GM18951 (cell line): Measurements from ENCODE around the gene INTS15.

ENCODE experiments used
- POLR2A ChIP-seq: IDR thresholded peaks from 4 replicates; pipeline ENCODE4 v1.6.1; 2011; ENCODE audit warnings: mild to moderate bottlenecking; ENCODE audit not compliant: insufficient read length, insufficient read depth; ENCODE audit errors: extremely low read depth
- in situ Hi-C: fragments of 300-500 bp; cut with MboI; formaldehyde crosslinking; loops from one replicate; pipeline ENCODE4 v1.12.0; 2022; ENCODE audit warnings: low sequenced_read_pairs, mixed read lengths, inconsistent platforms; ENCODE audit not compliant: unreplicated experiment

The INTS15 gene

GRCh38 chr7:6590645-6591110 is 857 bp downstream of the INTS15 start:
- in situ Hi-C loops = no loop called here
- TF ChIP-seq POLR2A = no peak

DNA sequence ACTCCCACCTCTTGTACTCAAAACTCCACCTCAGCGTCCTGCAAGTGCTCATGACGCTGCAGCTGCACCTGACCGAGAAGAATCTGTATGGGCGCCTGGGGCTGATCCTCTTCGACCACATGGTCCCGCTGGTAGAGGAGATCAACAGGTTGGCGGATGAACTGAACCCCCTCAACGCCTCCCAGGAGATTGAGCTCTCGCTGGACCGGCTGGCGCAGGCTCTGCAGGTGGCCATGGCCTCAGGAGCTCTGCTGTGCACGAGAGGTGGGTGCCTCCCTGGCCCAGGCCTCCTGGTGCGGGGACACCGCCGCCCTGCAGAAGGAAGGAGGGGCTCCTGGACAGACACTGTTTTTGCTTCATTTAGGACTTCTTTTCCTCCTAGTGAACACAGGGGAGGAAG is 10.3 kb downstream of the INTS15 start:
- in situ Hi-C loops = no loop called here
- no peak for TF ChIP-seq POLR2A

GRCh38 chr7:6604458-6604857 is 14.6 kb downstream of the INTS15 start:
- no peak for TF ChIP-seq POLR2A
- in situ Hi-C loops = no loop called here

- in situ Hi-C loops = no loop called here
- no peak for TF ChIP-seq POLR2A
Measured at GRCh38 chr7:6606866-6607583, 17.2 kb downstream of the INTS15 start.

GRCh38 chr7:6607651-6608051 is 17.8 kb downstream of the INTS15 start:
- no peak for TF ChIP-seq POLR2A
- in situ Hi-C loops = no loop called here

DNA sequence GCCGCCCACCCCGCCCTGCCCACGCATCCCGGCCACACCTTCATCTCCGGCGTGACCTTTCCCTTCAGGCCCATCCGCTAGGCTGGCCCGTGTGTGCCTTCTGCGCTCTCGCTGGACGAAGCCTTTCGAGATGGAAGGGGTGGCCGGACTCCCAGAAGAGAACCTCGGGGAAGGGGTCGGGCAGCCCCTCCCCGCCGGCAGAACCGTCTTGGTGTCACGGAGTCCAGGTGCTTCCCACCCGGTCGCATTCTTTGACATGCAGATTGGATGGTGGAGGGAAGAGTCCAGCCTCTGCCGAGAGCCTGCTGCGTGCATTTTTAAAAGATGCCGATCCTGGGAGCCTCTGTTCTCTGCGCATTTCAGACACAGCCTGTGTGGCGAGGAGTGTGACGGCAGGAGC is 18.3 kb downstream of the INTS15 start:
- TF ChIP-seq POLR2A = no peak
- in situ Hi-C loops = no loop called here

- in situ Hi-C loops = no loop called here
- no peak for TF ChIP-seq POLR2A
Measured at GRCh38 chr7:6608794-6609193, 19.0 kb downstream of the INTS15 start.

DNA sequence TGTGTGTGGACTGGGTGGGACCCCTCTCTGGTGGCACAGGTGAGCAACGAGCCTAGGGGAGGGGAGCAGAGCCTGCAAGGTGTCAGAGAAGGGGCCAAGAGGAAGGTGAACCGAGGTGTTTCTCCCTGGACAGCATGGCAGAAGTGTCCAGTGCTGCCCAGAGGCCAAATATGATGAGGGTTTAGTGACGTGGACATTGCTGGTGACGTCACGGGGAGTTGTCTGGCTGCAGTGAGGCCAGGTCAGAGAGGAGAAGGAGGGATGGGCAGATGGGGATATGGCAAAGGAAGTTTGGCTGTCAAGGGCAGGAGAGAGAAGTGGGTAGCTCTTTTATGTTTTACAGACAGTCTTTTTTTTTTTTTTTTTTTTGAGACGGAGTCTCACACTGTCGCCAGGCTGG is 23.0 kb downstream of the INTS15 start:
- TF ChIP-seq POLR2A = no peak
- in situ Hi-C loops = no loop called here

GRCh38 chr7:6613706-6614105 is 23.9 kb downstream of the INTS15 start:
- TF ChIP-seq POLR2A = no peak
- in situ Hi-C loops = no loop called here

- in situ Hi-C loops = no loop called here
- TF ChIP-seq POLR2A = no peak
Measured at GRCh38 chr7:6614953-6615722, 25.3 kb downstream of the INTS15 start, which contains the start of gene ZNF853. Gene ZNF853 (plus strand): TSS chr7:6615610. CDS start chr7:6616175, 565 bp downstream.

- in situ Hi-C loops = no loop called here
Measured at GRCh38 chr7:6615723-6616555, 26.1 kb downstream of the INTS15 start.

DNA sequence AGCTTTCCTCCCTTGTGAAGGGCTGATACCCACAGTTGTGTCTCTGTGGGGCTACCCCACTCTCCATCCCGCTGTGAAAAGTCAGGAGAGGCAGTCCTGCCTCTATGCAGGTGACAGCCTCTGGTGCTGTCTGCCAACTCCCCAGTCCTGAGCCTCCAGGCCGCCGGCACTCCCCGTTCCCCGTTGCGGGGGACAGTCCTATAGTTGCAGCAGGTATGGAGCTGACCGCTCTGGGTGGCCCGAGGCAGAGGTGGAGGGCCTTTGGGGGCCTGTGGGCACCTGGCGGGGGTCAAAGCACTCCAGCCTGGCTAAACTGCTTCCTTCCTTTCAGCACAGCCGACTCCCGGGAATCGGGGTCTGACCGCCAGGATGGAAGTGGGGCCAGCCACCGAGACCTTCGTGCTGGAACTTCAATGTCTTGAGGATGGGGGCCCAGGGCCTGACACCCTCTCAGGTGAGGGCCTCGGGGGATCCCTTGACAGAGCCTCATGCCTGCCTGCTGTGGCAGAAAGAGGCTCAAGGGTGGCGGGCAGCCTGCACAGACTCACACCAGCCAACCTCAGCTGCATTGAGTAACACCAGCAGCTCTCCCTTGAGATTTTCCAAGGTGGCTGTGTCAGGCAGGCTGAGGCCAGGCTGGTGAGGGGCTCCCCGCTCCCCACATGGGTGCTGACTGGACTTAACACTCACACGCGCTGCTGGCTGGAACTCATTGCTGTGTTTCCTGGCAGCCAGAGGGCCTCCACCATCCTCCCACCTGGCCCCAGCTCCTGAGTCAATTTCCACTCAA is 27.2 kb downstream of the INTS15 start:
- no peak for TF ChIP-seq POLR2A
- in situ Hi-C loops = no loop called here

More at GRCh38 chr7:6615723-6616555, 26.1 kb downstream of the INTS15 start:
- TF ChIP-seq POLR2A = no peak
